Spleen (tissue), 7 donors: ENCODE data around the gene GFPT2.

Source experiments
- POLR2A ChIP-seq, 3 donors: fragments of 450-650 bp; IDR thresholded peaks; one replicate each; pipeline ENCODE4 v1.5.1; 2017; ENCODE audit warnings: antibody characterized with exemption in 3 of 3, mild to moderate bottlenecking in 1 of 3
- POLR2AphosphoS5 ChIP-seq, 3 donors: sonication (generic); formaldehyde crosslinking; IDR thresholded peaks; one replicate each; pipeline ENCODE4 v1.5.1; 2017; ENCODE audit warnings: antibody characterized with exemption in 3 of 3
- TF ChIP-seq, protein P1 (sequence below), 11 experiments: fragments of 200-600 bp in 7 of 11; fragments of 450-650 bp in 4 of 11; sonication (generic) in 4 of 11; IDR thresholded peaks in 8 of 11; conservative IDR thresholded peaks in 3 of 11; 1 replicate in 7 of 11; 2 replicates in 4 of 11; pipeline versions ENCODE4 v1.4.0 to v1.8.0; 2016 to 2021; ENCODE audit warnings: antibody characterized with exemption in 11 of 11, inconsistent platforms in 4 of 11, mild to moderate bottlenecking in 1 of 11
- donor health status: DM: no; HTN: no; CAD: no; lungs with moderate emphysema.
- donor health status: DM: no; HTN: no; CAD: no.
- donor health status: DM: no; HTN: no; CAD: no.

DNA sequence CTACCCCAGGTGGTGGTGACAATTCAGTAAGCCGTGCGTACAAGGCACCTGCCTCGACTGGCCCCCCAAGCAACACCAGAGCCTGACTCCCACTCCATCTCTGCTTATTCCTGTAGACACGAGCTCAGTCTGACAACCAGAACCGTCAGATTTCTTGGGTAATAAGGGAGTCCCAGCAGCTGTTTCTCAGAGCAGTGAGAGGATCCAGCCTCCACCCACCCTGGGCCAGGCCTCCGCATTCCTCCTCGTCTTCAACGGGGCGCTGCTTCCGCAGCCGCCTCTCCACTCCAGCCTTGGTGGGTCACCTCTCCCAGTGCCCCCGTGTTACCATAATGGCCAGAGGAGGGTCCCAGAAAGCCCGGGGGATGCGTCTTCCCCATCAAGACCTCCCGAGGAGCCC, 27.7 kb upstream of the GFPT2 start:
- TF ChIP-seq, protein P1, sequence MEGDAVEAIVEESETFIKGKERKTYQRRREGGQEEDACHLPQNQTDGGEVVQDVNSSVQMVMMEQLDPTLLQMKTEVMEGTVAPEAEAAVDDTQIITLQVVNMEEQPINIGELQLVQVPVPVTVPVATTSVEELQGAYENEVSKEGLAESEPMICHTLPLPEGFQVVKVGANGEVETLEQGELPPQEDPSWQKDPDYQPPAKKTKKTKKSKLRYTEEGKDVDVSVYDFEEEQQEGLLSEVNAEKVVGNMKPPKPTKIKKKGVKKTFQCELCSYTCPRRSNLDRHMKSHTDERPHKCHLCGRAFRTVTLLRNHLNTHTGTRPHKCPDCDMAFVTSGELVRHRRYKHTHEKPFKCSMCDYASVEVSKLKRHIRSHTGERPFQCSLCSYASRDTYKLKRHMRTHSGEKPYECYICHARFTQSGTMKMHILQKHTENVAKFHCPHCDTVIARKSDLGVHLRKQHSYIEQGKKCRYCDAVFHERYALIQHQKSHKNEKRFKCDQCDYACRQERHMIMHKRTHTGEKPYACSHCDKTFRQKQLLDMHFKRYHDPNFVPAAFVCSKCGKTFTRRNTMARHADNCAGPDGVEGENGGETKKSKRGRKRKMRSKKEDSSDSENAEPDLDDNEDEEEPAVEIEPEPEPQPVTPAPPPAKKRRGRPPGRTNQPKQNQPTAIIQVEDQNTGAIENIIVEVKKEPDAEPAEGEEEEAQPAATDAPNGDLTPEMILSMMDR (IDR thresholded peaks at IDR 0.05 in 8 of 11, conservative IDR thresholded peaks at IDR 0.05 in 3 of 11): no peak
- TF ChIP-seq POLR2A (IDR thresholded peaks at IDR 0.05): no peak
- TF ChIP-seq POLR2AphosphoS5 (IDR thresholded peaks at IDR 0.05): no peak
